Neural cell (in vitro differentiated cells): ENCODE results near the gene TMEM123. TPM values are rescaled to one million over a fixed set of nuclear protein-coding genes. Genes with fewer than 3 reads are reported as not detected.

Source experiments
- H2AFZ ChIP-seq: fragments of 200-600, 300-800 bp; sonication (generic), shearing (Covaris generic); 2 replicates; pipeline ENCODE4 v1.6.0; 2014; ENCODE audit warnings: low read depth, mild to moderate bottlenecking, antibody characterized with exemption, low read length, moderate library complexity
- H3F3A ChIP-seq: fragments of 200-600 bp; shearing (Covaris generic); 2 replicates; pipeline ENCODE4 v1.6.1; 2016; ENCODE audit warnings: mild to moderate bottlenecking, moderate library complexity, mixed read lengths, antibody characterized with exemption, low read length; ENCODE audit not compliant: insufficient read depth, poor library complexity, severe bottlenecking
- H3K27ac ChIP-seq: fragments of 200-600, 300-800 bp; sonication (generic), shearing (Covaris generic); 2 replicates; pipeline ENCODE4 v1.5.1; 2014; ENCODE audit warnings: mild to moderate bottlenecking, low read length, moderate library complexity
- H3K27me3 ChIP-seq: fragments of 300-800, 200-600 bp; sonication (generic), shearing (Covaris generic); 2 replicates; pipeline ENCODE4 v1.6.0; 2014; ENCODE audit warnings: mild to moderate bottlenecking, low read depth, low read length, moderate library complexity; ENCODE audit not compliant: insufficient read depth
- H3K36me3 ChIP-seq: fragments of 300-800, 200-600 bp; sonication (generic), shearing (Covaris generic); 2 replicates; pipeline ENCODE4 v1.5.1; 2014; ENCODE audit warnings: mild to moderate bottlenecking, antibody characterized with exemption, low read length, moderate library complexity; ENCODE audit not compliant: insufficient read depth
- H3K4me2 ChIP-seq: fragments of 300-800, 200-600 bp; sonication (generic), shearing (Covaris generic); 2 replicates; pipeline ENCODE4 v1.6.0; 2014; ENCODE audit warnings: mild to moderate bottlenecking, low read length
- H3K4me3 ChIP-seq: fragments of 300-800, 200-600 bp; sonication (generic), shearing (Covaris generic); 2 replicates; pipeline ENCODE4 v1.5.1; 2014; ENCODE audit warnings: mild to moderate bottlenecking, low read length, moderate library complexity
- H3K79me2 ChIP-seq: fragments of 200-600 bp; shearing (Covaris generic); replicated peaks from 2 replicates; pipeline ENCODE4 v1.6.0; 2014; ENCODE audit warnings: mild to moderate bottlenecking, low read length, moderate library complexity; ENCODE audit not compliant: insufficient read depth
- H3K9ac ChIP-seq: fragments of 300-800, 200-600 bp; sonication (generic), shearing (Covaris generic); 2 replicates; pipeline ENCODE4 v1.6.1; 2016; ENCODE audit warnings: mild to moderate bottlenecking, low read length, mixed read lengths
- H3K9me2 ChIP-seq: fragments of 200-600 bp; shearing (Covaris generic); 2 replicates; pipeline ENCODE4 v1.6.1; 2016; ENCODE audit warnings: mild to moderate bottlenecking, low read length, mixed read lengths; ENCODE audit not compliant: insufficient read depth
- H3K9me3 ChIP-seq: fragments of 200-600, 300-800 bp; sonication (generic), shearing (Covaris generic); 2 replicates; pipeline ENCODE4 v1.6.1; 2016; ENCODE audit warnings: mild to moderate bottlenecking, mixed run types, low read length, moderate library complexity, mixed read lengths
- H4K20me1 ChIP-seq: fragments of 200-600 bp; shearing (Covaris generic); 2 replicates; pipeline ENCODE4 v1.6.1; 2016; ENCODE audit warnings: mild to moderate bottlenecking, mixed run types; ENCODE audit not compliant: insufficient read depth
- CTCF ChIP-seq: fragments of 450-650 bp; IDR thresholded peaks from 2 replicates; pipeline ENCODE4 v1.5.1; 2014; ENCODE audit warnings: antibody characterized with exemption, mild to moderate bottlenecking, moderate library complexity; ENCODE audit not compliant: poor library complexity, severe bottlenecking
- EP300 ChIP-seq: fragments of 450-650 bp; conservative IDR thresholded peaks from 2 replicates; pipeline ENCODE4 v1.6.1; 2014; ENCODE audit warnings: antibody characterized with exemption, mild to moderate bottlenecking, moderate library complexity; ENCODE audit not compliant: poor library complexity, severe bottlenecking
- EZH2 ChIP-seq: fragments of 200-600, 300-800 bp; shearing (Covaris generic), sonication (generic); IDR thresholded peaks from 2 replicates; pipeline ENCODE4 v1.6.1; 2014; ENCODE audit warnings: antibody characterized with exemption, low read length, borderline replicate concordance, mild to moderate bottlenecking; ENCODE audit not compliant: insufficient read depth, poor library complexity, severe bottlenecking
- MXI1 ChIP-seq: fragments of 450-650 bp; conservative IDR thresholded peaks from 2 replicates; pipeline ENCODE4 v1.6.1; 2014; ENCODE audit warnings: antibody characterized with exemption, mild to moderate bottlenecking; ENCODE audit not compliant: poor library complexity, severe bottlenecking
- POLR2AphosphoS5 ChIP-seq: IDR thresholded peaks from 2 replicates; pipeline ENCODE4 v1.6.1; 2012
- RAD21 ChIP-seq: fragments of 450-650 bp; conservative IDR thresholded peaks from 2 replicates; pipeline ENCODE4 v1.6.1; 2014; ENCODE audit warnings: antibody characterized with exemption, mild to moderate bottlenecking, moderate library complexity
- REST ChIP-seq: IDR thresholded peaks from 2 replicates; pipeline ENCODE4 v1.6.1; 2012; ENCODE audit warnings: borderline replicate concordance
- SMC3 ChIP-seq: fragments of 450-650 bp; conservative IDR thresholded peaks from 2 replicates; pipeline ENCODE4 v1.6.1; 2014; ENCODE audit warnings: antibody characterized with exemption, mild to moderate bottlenecking, moderate library complexity; ENCODE audit not compliant: poor library complexity
- TAF1 ChIP-seq: IDR thresholded peaks from 2 replicates; pipeline ENCODE4 v1.6.1; 2012; ENCODE audit warnings: low read depth
- polyA plus RNA-seq: library from polyadenylated mRNA; depleted of rRNA; stranded (reverse); fragments of >200 nt; gene quantifications from 2 replicates; pipeline ENCODE4 v1.2.3, GENCODE V29; 2014

TMEM123 gene
- polyA plus RNA-seq, 1 donor from 2014 or later = 7.7 TPM

GRCh38 chr11:102407901-102408300, 44.7 kb downstream of the TMEM123 start:
- Histone ChIP-seq H3K79me2 (peaks cover 5% of the 10 kb centered on the region), H4K20me1 (no peaks in the 10 kb centered on the region), H3K27me3 (no peaks in the 10 kb centered on the region), H3K4me2 (no peak overlapping the region), H3K9me3 (no peaks in the 10 kb centered on the region), H3K36me3 (no peaks in the 10 kb centered on the region), H3K27ac (no peak overlapping the region), H2AFZ (no peak overlapping the region), H3K9me2 (no peaks in the 10 kb centered on the region), H3F3A (no peaks in the 10 kb centered on the region), H3K9ac (no peak overlapping the region), H3K4me3 (no peak overlapping the region)
- no peak for TF ChIP-seq REST
- TF ChIP-seq RAD21 = no peak
- TF ChIP-seq POLR2AphosphoS5 = no peak
- no peak for TF ChIP-seq TAF1

- no peak overlapping the region for H2AFZ ChIP-seq
- no peak overlapping the region for H3K9ac ChIP-seq
- H3F3A ChIP-seq = no peaks in the 10 kb centered on the region
- H3K27ac ChIP-seq = no peak overlapping the region
- H3K9me3 ChIP-seq = no peaks in the 10 kb centered on the region
- peaks cover 5% of the 10 kb centered on the region for H3K79me2 ChIP-seq
- H3K27me3 ChIP-seq = no peaks in the 10 kb centered on the region
- H3K9me2 ChIP-seq = no peaks in the 10 kb centered on the region
- no peak for TF ChIP-seq REST
- no peak for TF ChIP-seq POLR2AphosphoS5
- TF ChIP-seq SMC3 = no peak
- TF ChIP-seq EP300 = no peak
- TF ChIP-seq EZH2 = no peak
- no peak for TF ChIP-seq MXI1
- TF ChIP-seq RAD21 = no peak
- TF ChIP-seq TAF1 = no peak
- TF ChIP-seq CTCF = no peak
- H3K36me3 ChIP-seq = no peaks in the 10 kb centered on the region
- no peaks in the 10 kb centered on the region for H4K20me1 ChIP-seq
- no peak overlapping the region for H3K4me2 ChIP-seq
- H3K4me3 ChIP-seq = no peak overlapping the region
Measured at GRCh38 chr11:102406099-102406498, 46.5 kb downstream of the TMEM123 start.
